Erythroblast (primary cell): ENCODE measurements around the gene TAF1C.

ENCODE experiments used
- DNase-seq, 2 experiments: peaks; one replicate each; lab custom pipeline; 2025; lab: John Stamatoyannopoulos, UW
- GATA1 ChIP-seq: IDR thresholded peaks from 2 replicates; pipeline ENCODE4 v1.6.1; 2011; ENCODE audit warnings: low read depth, mild to moderate bottlenecking, control low read depth, low read length, moderate library complexity
- POLR2A ChIP-seq: IDR thresholded peaks from 2 replicates; pipeline ENCODE4 v1.6.1; 2011; ENCODE audit warnings: mild to moderate bottlenecking, low read length

The TAF1C gene

GRCh38 chr16:84186685-84187437 lies at the start of gene TAF1C:
Gene TAF1C (minus strand): TSS chr16:84187057. CDS start chr16:84184988, 2,069 bp downstream.
- DNase-seq = peak; percentile 95 to 97
- TF ChIP-seq GATA1 (no peak), POLR2A (peak; percentile 63)

- TF ChIP-seq POLR2A = no peak
- TF ChIP-seq GATA1 = no peak
- DNase-seq = no peak
These were observed 47.7 kb upstream of the TAF1C start for GRCh38 chr16:84234321-84235241.

GRCh38 chr16:84233748-84234147 lies 46.9 kb upstream of the TAF1C start:
- DNase-seq = no peak
- no peak for TF ChIP-seq GATA1

- no peak for DNase-seq
- TF ChIP-seq POLR2A (no peak), GATA1 (no peak)
These were observed 46.1 kb upstream of the TAF1C start for GRCh38 chr16:84232969-84233368.

GRCh38 chr16:84232060-84232459 lies 45.2 kb upstream of the TAF1C start:
- TF ChIP-seq POLR2A (no peak), GATA1 (no peak)
- no peak for DNase-seq

- TF ChIP-seq POLR2A (no peak), GATA1 (no peak)
- no peak for DNase-seq
These were observed 42.6 kb upstream of the TAF1C start for GRCh38 chr16:84229471-84229870.

GRCh38 chr16:84228256-84228838 lies 41.5 kb upstream of the TAF1C start:
- no peak for DNase-seq
- no peak for TF ChIP-seq GATA1
- TF ChIP-seq POLR2A = no peak

GRCh38 chr16:84227548-84227947 lies 40.7 kb upstream of the TAF1C start:
- no peak for DNase-seq
- no peak for TF ChIP-seq GATA1
- no peak for TF ChIP-seq POLR2A

GRCh38 chr16:84226026-84226425 lies 39.2 kb upstream of the TAF1C start:
- DNase-seq = no peak
- no peak for TF ChIP-seq GATA1
- no peak for TF ChIP-seq POLR2A

- DNase-seq = no peak
- no peak for TF ChIP-seq GATA1
- no peak for TF ChIP-seq POLR2A
These were observed 38.7 kb upstream of the TAF1C start for GRCh38 chr16:84225571-84225970.

GRCh38 chr16:84225126-84225525 lies 38.3 kb upstream of the TAF1C start:
- TF ChIP-seq GATA1 = no peak
- no peak for TF ChIP-seq POLR2A

GRCh38 chr16:84224554-84224953 lies 37.7 kb upstream of the TAF1C start:
- DNase-seq = no peak
- TF ChIP-seq POLR2A (no peak), GATA1 (no peak)

More at GRCh38 chr16:84225126-84225525, 38.3 kb upstream of the TAF1C start:
- DNase-seq = no peak

GRCh38 chr16:84223456-84223855 lies 36.6 kb upstream of the TAF1C start:
- no peak for TF ChIP-seq GATA1
- TF ChIP-seq POLR2A = no peak
- DNase-seq = no peak

- no peak for TF ChIP-seq GATA1
- TF ChIP-seq POLR2A = no peak
- no peak for DNase-seq
These were observed 34.0 kb upstream of the TAF1C start for GRCh38 chr16:84220851-84221250.
